Neural cell (in vitro differentiated cells): Measurements from ENCODE around the gene LDLR. TPM values are rescaled to one million over a fixed set of nuclear protein-coding genes. Genes with fewer than 3 reads are reported as not detected.

Experiments
- H2AFZ ChIP-seq: fragments of 200-600, 300-800 bp; sonication (generic), shearing (Covaris generic); 2 replicates; pipeline ENCODE4 v1.6.0; 2014; ENCODE audit warnings: low read depth, mild to moderate bottlenecking, antibody characterized with exemption, low read length, moderate library complexity
- H3F3A ChIP-seq: fragments of 200-600 bp; shearing (Covaris generic); 2 replicates; pipeline ENCODE4 v1.6.1; 2016; ENCODE audit warnings: mild to moderate bottlenecking, moderate library complexity, mixed read lengths, antibody characterized with exemption, low read length; ENCODE audit not compliant: insufficient read depth, poor library complexity, severe bottlenecking
- H3K27ac ChIP-seq: fragments of 200-600, 300-800 bp; sonication (generic), shearing (Covaris generic); 2 replicates; pipeline ENCODE4 v1.5.1; 2014; ENCODE audit warnings: mild to moderate bottlenecking, low read length, moderate library complexity
- H3K27me3 ChIP-seq: fragments of 300-800, 200-600 bp; sonication (generic), shearing (Covaris generic); 2 replicates; pipeline ENCODE4 v1.6.0; 2014; ENCODE audit warnings: mild to moderate bottlenecking, low read depth, low read length, moderate library complexity; ENCODE audit not compliant: insufficient read depth
- H3K36me3 ChIP-seq: fragments of 300-800, 200-600 bp; sonication (generic), shearing (Covaris generic); 2 replicates; pipeline ENCODE4 v1.5.1; 2014; ENCODE audit warnings: mild to moderate bottlenecking, antibody characterized with exemption, low read length, moderate library complexity; ENCODE audit not compliant: insufficient read depth
- H3K4me2 ChIP-seq: fragments of 300-800, 200-600 bp; sonication (generic), shearing (Covaris generic); 2 replicates; pipeline ENCODE4 v1.6.0; 2014; ENCODE audit warnings: mild to moderate bottlenecking, low read length
- H3K4me3 ChIP-seq: fragments of 300-800, 200-600 bp; sonication (generic), shearing (Covaris generic); 2 replicates; pipeline ENCODE4 v1.5.1; 2014; ENCODE audit warnings: mild to moderate bottlenecking, low read length, moderate library complexity
- H3K79me2 ChIP-seq: fragments of 200-600 bp; shearing (Covaris generic); replicated peaks from 2 replicates; pipeline ENCODE4 v1.6.0; 2014; ENCODE audit warnings: mild to moderate bottlenecking, low read length, moderate library complexity; ENCODE audit not compliant: insufficient read depth
- H3K9ac ChIP-seq: fragments of 300-800, 200-600 bp; sonication (generic), shearing (Covaris generic); 2 replicates; pipeline ENCODE4 v1.6.1; 2016; ENCODE audit warnings: mild to moderate bottlenecking, low read length, mixed read lengths
- H3K9me2 ChIP-seq: fragments of 200-600 bp; shearing (Covaris generic); 2 replicates; pipeline ENCODE4 v1.6.1; 2016; ENCODE audit warnings: mild to moderate bottlenecking, low read length, mixed read lengths; ENCODE audit not compliant: insufficient read depth
- H3K9me3 ChIP-seq: fragments of 200-600, 300-800 bp; sonication (generic), shearing (Covaris generic); 2 replicates; pipeline ENCODE4 v1.6.1; 2016; ENCODE audit warnings: mild to moderate bottlenecking, mixed run types, low read length, moderate library complexity, mixed read lengths
- H4K20me1 ChIP-seq: fragments of 200-600 bp; shearing (Covaris generic); 2 replicates; pipeline ENCODE4 v1.6.1; 2016; ENCODE audit warnings: mild to moderate bottlenecking, mixed run types; ENCODE audit not compliant: insufficient read depth
- CTCF ChIP-seq: fragments of 450-650 bp; IDR thresholded peaks from 2 replicates; pipeline ENCODE4 v1.5.1; 2014; ENCODE audit warnings: antibody characterized with exemption, mild to moderate bottlenecking, moderate library complexity; ENCODE audit not compliant: poor library complexity, severe bottlenecking
- EP300 ChIP-seq: fragments of 450-650 bp; conservative IDR thresholded peaks from 2 replicates; pipeline ENCODE4 v1.6.1; 2014; ENCODE audit warnings: antibody characterized with exemption, mild to moderate bottlenecking, moderate library complexity; ENCODE audit not compliant: poor library complexity, severe bottlenecking
- EZH2 ChIP-seq: fragments of 200-600, 300-800 bp; shearing (Covaris generic), sonication (generic); IDR thresholded peaks from 2 replicates; pipeline ENCODE4 v1.6.1; 2014; ENCODE audit warnings: antibody characterized with exemption, low read length, borderline replicate concordance, mild to moderate bottlenecking; ENCODE audit not compliant: insufficient read depth, poor library complexity, severe bottlenecking
- MXI1 ChIP-seq: fragments of 450-650 bp; conservative IDR thresholded peaks from 2 replicates; pipeline ENCODE4 v1.6.1; 2014; ENCODE audit warnings: antibody characterized with exemption, mild to moderate bottlenecking; ENCODE audit not compliant: poor library complexity, severe bottlenecking
- POLR2AphosphoS5 ChIP-seq: IDR thresholded peaks from 2 replicates; pipeline ENCODE4 v1.6.1; 2012
- RAD21 ChIP-seq: fragments of 450-650 bp; conservative IDR thresholded peaks from 2 replicates; pipeline ENCODE4 v1.6.1; 2014; ENCODE audit warnings: antibody characterized with exemption, mild to moderate bottlenecking, moderate library complexity
- SMC3 ChIP-seq: fragments of 450-650 bp; conservative IDR thresholded peaks from 2 replicates; pipeline ENCODE4 v1.6.1; 2014; ENCODE audit warnings: antibody characterized with exemption, mild to moderate bottlenecking, moderate library complexity; ENCODE audit not compliant: poor library complexity
- TAF1 ChIP-seq: IDR thresholded peaks from 2 replicates; pipeline ENCODE4 v1.6.1; 2012; ENCODE audit warnings: low read depth
- polyA plus RNA-seq: library from polyadenylated mRNA; depleted of rRNA; stranded (reverse); fragments of >200 nt; gene quantifications from 2 replicates; pipeline ENCODE4 v1.2.3, GENCODE V29; 2014
- TF ChIP-seq, protein P1 (sequence below): IDR thresholded peaks from 2 replicates; pipeline ENCODE4 v1.6.1; 2012; ENCODE audit warnings: borderline replicate concordance

The LDLR gene
- polyA plus RNA-seq, 1 donor from 2014 or later, result 23.2 TPM

GRCh38 chr19:11168568-11168967 is 79.3 kb downstream of the LDLR start:
- no peaks in the 10 kb centered on the region for H3F3A ChIP-seq
- H3K9me2 ChIP-seq, result no peaks in the 10 kb centered on the region
- no peaks in the 10 kb centered on the region for H4K20me1 ChIP-seq
- H3K36me3 ChIP-seq, result no peaks in the 10 kb centered on the region
- TF ChIP-seq MXI1 (no peak), SMC3 (no peak), RAD21 (no peak), POLR2AphosphoS5 (no peak), TAF1 (no peak), EP300 (no peak), EZH2 (no peak), CTCF (no peak)
- TF ChIP-seq, protein P1, sequence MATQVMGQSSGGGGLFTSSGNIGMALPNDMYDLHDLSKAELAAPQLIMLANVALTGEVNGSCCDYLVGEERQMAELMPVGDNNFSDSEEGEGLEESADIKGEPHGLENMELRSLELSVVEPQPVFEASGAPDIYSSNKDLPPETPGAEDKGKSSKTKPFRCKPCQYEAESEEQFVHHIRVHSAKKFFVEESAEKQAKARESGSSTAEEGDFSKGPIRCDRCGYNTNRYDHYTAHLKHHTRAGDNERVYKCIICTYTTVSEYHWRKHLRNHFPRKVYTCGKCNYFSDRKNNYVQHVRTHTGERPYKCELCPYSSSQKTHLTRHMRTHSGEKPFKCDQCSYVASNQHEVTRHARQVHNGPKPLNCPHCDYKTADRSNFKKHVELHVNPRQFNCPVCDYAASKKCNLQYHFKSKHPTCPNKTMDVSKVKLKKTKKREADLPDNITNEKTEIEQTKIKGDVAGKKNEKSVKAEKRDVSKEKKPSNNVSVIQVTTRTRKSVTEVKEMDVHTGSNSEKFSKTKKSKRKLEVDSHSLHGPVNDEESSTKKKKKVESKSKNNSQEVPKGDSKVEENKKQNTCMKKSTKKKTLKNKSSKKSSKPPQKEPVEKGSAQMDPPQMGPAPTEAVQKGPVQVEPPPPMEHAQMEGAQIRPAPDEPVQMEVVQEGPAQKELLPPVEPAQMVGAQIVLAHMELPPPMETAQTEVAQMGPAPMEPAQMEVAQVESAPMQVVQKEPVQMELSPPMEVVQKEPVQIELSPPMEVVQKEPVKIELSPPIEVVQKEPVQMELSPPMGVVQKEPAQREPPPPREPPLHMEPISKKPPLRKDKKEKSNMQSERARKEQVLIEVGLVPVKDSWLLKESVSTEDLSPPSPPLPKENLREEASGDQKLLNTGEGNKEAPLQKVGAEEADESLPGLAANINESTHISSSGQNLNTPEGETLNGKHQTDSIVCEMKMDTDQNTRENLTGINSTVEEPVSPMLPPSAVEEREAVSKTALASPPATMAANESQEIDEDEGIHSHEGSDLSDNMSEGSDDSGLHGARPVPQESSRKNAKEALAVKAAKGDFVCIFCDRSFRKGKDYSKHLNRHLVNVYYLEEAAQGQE, result no peak
- no peak overlapping the region for H3K27ac ChIP-seq
- H2AFZ ChIP-seq, result no peak overlapping the region
- no peaks in the 10 kb centered on the region for H3K9me3 ChIP-seq
- H3K79me2 ChIP-seq, result no peaks in the 10 kb centered on the region
- H3K4me2 ChIP-seq, result no peak overlapping the region
- no peak overlapping the region for H3K9ac ChIP-seq
- no peaks in the 10 kb centered on the region for H3K27me3 ChIP-seq
- H3K4me3 ChIP-seq, result no peak overlapping the region

- Histone ChIP-seq H3K9me3 (no peaks in the 10 kb centered on the region), H4K20me1 (no peaks in the 10 kb centered on the region), H3K27ac (no peak overlapping the region), H3F3A (no peaks in the 10 kb centered on the region), H3K9ac (no peak overlapping the region), H3K27me3 (no peaks in the 10 kb centered on the region), H3K9me2 (no peaks in the 10 kb centered on the region), H3K4me3 (no peak overlapping the region), H3K4me2 (no peak overlapping the region), H3K79me2 (no peaks in the 10 kb centered on the region), H2AFZ (no peak overlapping the region), H3K36me3 (no peaks in the 10 kb centered on the region)
- no peak for TF ChIP-seq POLR2AphosphoS5
- no peak for TF ChIP-seq SMC3
- no peak for TF ChIP-seq EP300
- no peak for TF ChIP-seq RAD21
- TF ChIP-seq MXI1, result no peak
- no peak for TF ChIP-seq EZH2
- no peak for TF ChIP-seq TAF1
- TF ChIP-seq, protein P1, result no peak
- no peak for TF ChIP-seq CTCF
Measured at GRCh38 chr19:11169896-11170678, 80.8 kb downstream of the LDLR start.
